GM12878 (cell line): ENCODE data around the gene BNIP2. TPM values are rescaled to one million over a fixed set of nuclear protein-coding genes. Genes with fewer than 3 reads are reported as not detected.

Experiments
- ATAC-seq: fragments of 200-7000 bp; cut with Tn5 transposase; 3 replicates; pipeline ENCODE4 v1.9.1; 2020; ENCODE audit warnings: mild to moderate bottlenecking, moderate library complexity
- BruUV-seq: library from RNA; stranded (reverse); fragments of 400-500 nt; replicated peaks from 2 replicates; lab custom pipeline; 2021; lab: Mats Ljungman, UMichigan
- CTCF ChIA-PET: fragments of 300-600 bp; sonication (Branson Sonifier 250); formaldehyde crosslinking; extraction: SDS; loops from one replicate; lab custom pipeline; 2021; ENCODE audit warnings: inconsistent platforms; lab: Yijun Ruan, JAX
- POLR2A ChIA-PET: fragments of 350-600 bp; formaldehyde crosslinking; extraction: SDS; loops from one replicate; lab custom pipeline; 2021; ENCODE audit warnings: inconsistent platforms; lab: Charles Lee
- RAD21 ChIA-PET: fragments of 300-600 bp; sonication (Branson Sonifier 250); formaldehyde crosslinking; loops from one replicate; lab custom pipeline; 2023; ENCODE audit warnings: antibody characterized with exemption; ENCODE audit not compliant: unreplicated experiment; lab: Charles Lee
- SMC1A ChIA-PET: fragments of 300-600 bp; sonication (Branson Sonifier 250); formaldehyde crosslinking; loops from one replicate; lab custom pipeline; 2023; ENCODE audit not compliant: unreplicated experiment, uncharacterized antibody; lab: Charles Lee
- DNase-seq: peaks from one replicate; pipeline ENCODE4 v3.0.0-alpha.2; 2011; ENCODE audit warnings: low read depth, low spot score
- FAIRE-seq: peaks from 3 replicates; lab custom pipeline; 2011; peaks lifted over from hg19 to GRCh38; lab: Jason Lieb, UNC
- H2AFZ ChIP-seq: 2 replicates; pipeline ENCODE4 v1.6.0; 2011; ENCODE audit warnings: low read depth, low read length, control low read depth; ENCODE audit not compliant: control insufficient read depth
- H3K27ac ChIP-seq: 2 replicates; pipeline ENCODE4 v1.5.1; 2011; ENCODE audit warnings: control low read depth; ENCODE audit not compliant: control insufficient read depth, insufficient read depth
- H3K27me3 ChIP-seq, 2 experiments: replicated peaks in 1 of 2; 2 replicates each; pipeline versions ENCODE4 v1.6.0 to v1.6.1; 2011; ENCODE audit warnings: low read length in 1 of 2; ENCODE audit not compliant: control insufficient read depth in 2 of 2, insufficient read depth in 2 of 2
- H3K36me3 ChIP-seq, 2 experiments: 2 replicates each; pipeline ENCODE4 v1.5.1; 2011; ENCODE audit warnings: low read length in 1 of 2; ENCODE audit not compliant: control insufficient read depth in 2 of 2, insufficient read depth in 2 of 2
- H3K4me1 ChIP-seq: 2 replicates; pipeline ENCODE4 v1.6.1; 2011; ENCODE audit warnings: mild to moderate bottlenecking, low read length, moderate library complexity, mixed read lengths; ENCODE audit not compliant: control insufficient read depth, insufficient read depth
- H3K4me2 ChIP-seq: 2 replicates; pipeline ENCODE4 v1.6.0; 2011; ENCODE audit warnings: control low read depth; ENCODE audit not compliant: control insufficient read depth, insufficient read depth
- H3K4me3 ChIP-seq: fragments of 200-600 bp; sonication (generic); 2 replicates; pipeline ENCODE4 v1.5.1; 2016
- H3K79me2 ChIP-seq: 2 replicates; pipeline ENCODE4 v1.6.0; 2011; ENCODE audit warnings: low read length; ENCODE audit not compliant: control insufficient read depth, insufficient read depth
- H3K9ac ChIP-seq: 2 replicates; pipeline ENCODE4 v1.8.0; 2011; ENCODE audit warnings: low read length, control low read depth, mixed read lengths; ENCODE audit not compliant: control insufficient read depth, insufficient read depth
- H3K9me3 ChIP-seq: replicated peaks from 3 replicates; pipeline ENCODE4 v1.5.1; 2011; ENCODE audit warnings: mild to moderate bottlenecking, low read length; ENCODE audit not compliant: control insufficient read depth, insufficient read depth
- H4K20me1 ChIP-seq: 2 replicates; pipeline ENCODE4 v1.6.0; 2011; ENCODE audit not compliant: control insufficient read depth, insufficient read depth
- ASH2L ChIP-seq: fragments of 300-600, 200-600 bp; sonication (generic); IDR thresholded peaks from 2 replicates; pipeline ENCODE4 v1.6.1; 2017; ENCODE audit warnings: low read depth, mild to moderate bottlenecking, borderline replicate concordance
- ESRRA ChIP-seq: IDR thresholded peaks from 2 replicates; pipeline ENCODE4 v1.6.1; 2012; ENCODE audit warnings: mild to moderate bottlenecking, low read length, improper control_type of control experiment
- MYB ChIP-seq: fragments of 150-350 bp; IDR thresholded peaks from 2 replicates; pipeline ENCODE4 v1.6.1; 2014; ENCODE audit warnings: mild to moderate bottlenecking, low read depth, low read length, borderline replicate concordance
- MYC ChIP-seq: IDR thresholded peaks from 2 replicates; pipeline ENCODE4 v1.6.1; 2011; ENCODE audit warnings: mild to moderate bottlenecking, low read length, moderate library complexity, inconsistent platforms; ENCODE audit not compliant: insufficient read depth, insufficient replicate concordance, insufficient read length, severe bottlenecking
- NR2C1 ChIP-seq: fragments of 450-650 bp; IDR thresholded peaks from 2 replicates; pipeline ENCODE4 v1.6.1; 2017; ENCODE audit warnings: antibody characterized with exemption, mild to moderate bottlenecking, moderate library complexity
- SUZ12 ChIP-seq: fragments of 200-600 bp; sonication (generic); IDR thresholded peaks from one replicate; pipeline ENCODE4 v1.6.1; 2018; ENCODE audit warnings: antibody characterized with exemption, mild to moderate bottlenecking; ENCODE audit not compliant: unreplicated experiment
- WGBS: methylation state at CpG from one replicate; pipeline ENCODE4 v1.1.6; 2016; ENCODE audit warnings: low lambda C conversion rate; ENCODE audit not compliant: insufficient replicate concordance, insufficient coverage; ENCODE audit errors: missing lambda C conversion rate; 5-methylcytosine and 5-hydroxymethylcytosine counted together
- in situ Hi-C: fragments of 300-500 bp; cut with MboI; formaldehyde crosslinking; loops from 9 replicates; pipeline ENCODE4 v1.14.3; 2018; ENCODE audit warnings: mixed read lengths
- intact Hi-C: fragments of 100-400 bp; cut with micrococcal nuclease; formaldehyde crosslinking; loops from one replicate; pipeline ENCODE4 v1.14.2; 2022; ENCODE audit not compliant: unreplicated experiment
- polyA plus RNA-seq, 11 experiments: library from polyadenylated mRNA; depleted of rRNA in 4 of 11; unstranded in 6 of 11; stranded (reverse) in 5 of 11; fragments of >200 nt; fragmentation: Nextera tagmentation in 4 of 11; fragmentation: Illumina TruSeq in 1 of 11; extraction: Ambion mirVana in 4 of 11; extraction: Trizol in 1 of 11; gene quantifications; 1 replicate in 1 of 11; 2 replicates in 10 of 11; pipeline versions ENCODE4 v1.2.1 to v1.2.3, GENCODE V29; 2011 to 2016; ENCODE audit warnings: inconsistent platforms in 2 of 11, missing spikeins in 2 of 11, low read depth in 1 of 11
- total RNA-seq, 4 experiments: library from RNA; depleted of rRNA in 3 of 4; stranded (reverse); fragments of >200 nt in 3 of 4; fragmentation: Illumina TruSeq in 1 of 4; extraction: Trizol in 1 of 4; gene quantifications; 2 replicates each; pipeline versions ENCODE4 v1.2.1 to v1.2.3, GENCODE V29; 2013 to 2021
- TF ChIP-seq, protein P1 (sequence below): IDR thresholded peaks from 2 replicates; pipeline ENCODE4 v1.6.1; 2011; ENCODE audit warnings: borderline replicate concordance, low read depth, mild to moderate bottlenecking, moderate library complexity, low read length; ENCODE audit not compliant: insufficient read depth, poor library complexity, severe bottlenecking
- TF ChIP-seq, protein P2 (sequence below): fragments of 450-650 bp; IDR thresholded peaks from 2 replicates; pipeline ENCODE4 v1.6.1; 2017; ENCODE audit warnings: antibody characterized with exemption, mild to moderate bottlenecking, moderate library complexity
- TF ChIP-seq, protein P3 (sequence below): IDR thresholded peaks from 2 replicates; pipeline ENCODE4 v1.6.1; 2011; ENCODE audit warnings: mild to moderate bottlenecking, low read depth, low read length, moderate library complexity; ENCODE audit not compliant: insufficient replicate concordance

Gene BNIP2
- total and polyA plus RNA-seq, 10 of the 15 experiments (the other 5 are each of a cell fraction or from before 2014, with no cell fraction given), result 29.9 to 122 (median 67.7) TPM

DNA sequence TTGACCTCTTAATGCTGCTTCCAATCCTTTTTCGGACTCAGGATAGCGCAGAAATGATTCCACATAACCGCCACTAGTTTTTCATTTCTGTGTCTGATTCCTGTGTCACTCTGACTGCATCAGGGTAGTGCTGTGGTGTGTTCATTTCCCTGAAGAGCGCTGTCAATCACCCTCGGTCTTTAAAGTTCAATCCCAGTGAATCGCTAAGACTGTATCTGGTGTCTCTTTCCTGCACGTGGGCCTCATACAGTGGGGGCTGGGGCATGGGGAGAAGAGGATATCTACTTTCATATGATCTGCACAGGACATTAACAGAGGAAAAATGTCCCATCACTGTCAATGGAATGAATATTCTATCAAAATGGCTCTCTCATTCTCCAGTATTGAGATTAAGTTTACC, 32.9 kb upstream of the BNIP2 start (continued):
- TF ChIP-seq SUZ12, result no peak

DNA sequence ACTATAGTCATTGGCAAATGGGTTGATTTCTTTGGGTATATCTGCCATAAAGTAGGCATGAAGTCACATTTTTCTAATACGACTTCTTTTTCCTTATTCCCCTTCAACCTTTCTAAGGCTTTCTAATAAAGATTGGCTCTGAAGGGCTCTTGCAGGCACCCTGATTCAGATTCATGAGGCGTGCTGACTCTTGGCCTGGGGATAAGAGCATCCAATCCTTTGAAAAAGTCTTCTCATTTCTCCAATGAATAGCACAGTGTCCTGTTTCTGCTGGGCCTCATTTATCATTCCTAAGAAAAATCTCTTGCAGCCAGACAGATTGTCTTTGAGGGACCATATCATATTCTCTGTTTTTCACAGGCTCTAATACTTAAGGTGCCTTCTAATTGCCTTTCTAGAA, 32.3 kb upstream of the BNIP2 start:
- Histone ChIP-seq H3K9ac (no peak overlapping the region), H3K4me3 (no peak overlapping the region), H4K20me1 (no peaks in the 10 kb centered on the region), H3K4me2 (no peak overlapping the region), H3K9me3 (no peaks in the 10 kb centered on the region), H3K79me2 (no peaks in the 10 kb centered on the region), H2AFZ (no peak overlapping the region), H3K27me3 (peaks cover 2 to 4% of the 10 kb centered on the region in 2 experiments; a peak in 2 of 4 replicates), H3K27ac (no peak overlapping the region), H3K36me3 (no peaks in the 10 kb centered on the region), H3K4me1 (no peaks in the 10 kb centered on the region)
- intact Hi-C loops (no loop called here), in situ Hi-C loops (no loop called here)
- ChIA-PET RAD21 (no interaction called here), POLR2A (no interaction called here), CTCF (interaction anchor here (0.9 kb wide), 1 partner anchor 459 kb away, joined by 3 read pairs; no protein-coding TSS in a partner anchor), SMC1A (interaction anchor here (0.9 kb wide), 1 partner anchor 17 kb away, joined by 3 read pairs; no protein-coding TSS in a partner anchor)
- TF ChIP-seq ASH2L (no peak), ESRRA (no peak), NR2C1 (no peak), MYB (no peak), MYC (no peak)
- TF ChIP-seq, protein P1, sequence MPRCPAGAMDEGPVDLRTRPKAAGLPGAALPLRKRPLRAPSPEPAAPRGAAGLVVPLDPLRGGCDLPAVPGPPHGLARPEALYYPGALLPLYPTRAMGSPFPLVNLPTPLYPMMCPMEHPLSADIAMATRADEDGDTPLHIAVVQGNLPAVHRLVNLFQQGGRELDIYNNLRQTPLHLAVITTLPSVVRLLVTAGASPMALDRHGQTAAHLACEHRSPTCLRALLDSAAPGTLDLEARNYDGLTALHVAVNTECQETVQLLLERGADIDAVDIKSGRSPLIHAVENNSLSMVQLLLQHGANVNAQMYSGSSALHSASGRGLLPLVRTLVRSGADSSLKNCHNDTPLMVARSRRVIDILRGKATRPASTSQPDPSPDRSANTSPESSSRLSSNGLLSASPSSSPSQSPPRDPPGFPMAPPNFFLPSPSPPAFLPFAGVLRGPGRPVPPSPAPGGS, result no peak
- TF ChIP-seq, protein P2, sequence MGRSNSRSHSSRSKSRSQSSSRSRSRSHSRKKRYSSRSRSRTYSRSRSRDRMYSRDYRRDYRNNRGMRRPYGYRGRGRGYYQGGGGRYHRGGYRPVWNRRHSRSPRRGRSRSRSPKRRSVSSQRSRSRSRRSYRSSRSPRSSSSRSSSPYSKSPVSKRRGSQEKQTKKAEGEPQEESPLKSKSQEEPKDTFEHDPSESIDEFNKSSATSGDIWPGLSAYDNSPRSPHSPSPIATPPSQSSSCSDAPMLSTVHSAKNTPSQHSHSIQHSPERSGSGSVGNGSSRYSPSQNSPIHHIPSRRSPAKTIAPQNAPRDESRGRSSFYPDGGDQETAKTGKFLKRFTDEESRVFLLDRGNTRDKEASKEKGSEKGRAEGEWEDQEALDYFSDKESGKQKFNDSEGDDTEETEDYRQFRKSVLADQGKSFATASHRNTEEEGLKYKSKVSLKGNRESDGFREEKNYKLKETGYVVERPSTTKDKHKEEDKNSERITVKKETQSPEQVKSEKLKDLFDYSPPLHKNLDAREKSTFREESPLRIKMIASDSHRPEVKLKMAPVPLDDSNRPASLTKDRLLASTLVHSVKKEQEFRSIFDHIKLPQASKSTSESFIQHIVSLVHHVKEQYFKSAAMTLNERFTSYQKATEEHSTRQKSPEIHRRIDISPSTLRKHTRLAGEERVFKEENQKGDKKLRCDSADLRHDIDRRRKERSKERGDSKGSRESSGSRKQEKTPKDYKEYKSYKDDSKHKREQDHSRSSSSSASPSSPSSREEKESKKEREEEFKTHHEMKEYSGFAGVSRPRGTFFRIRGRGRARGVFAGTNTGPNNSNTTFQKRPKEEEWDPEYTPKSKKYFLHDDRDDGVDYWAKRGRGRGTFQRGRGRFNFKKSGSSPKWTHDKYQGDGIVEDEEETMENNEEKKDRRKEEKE, result no peak
- TF ChIP-seq, protein P3, sequence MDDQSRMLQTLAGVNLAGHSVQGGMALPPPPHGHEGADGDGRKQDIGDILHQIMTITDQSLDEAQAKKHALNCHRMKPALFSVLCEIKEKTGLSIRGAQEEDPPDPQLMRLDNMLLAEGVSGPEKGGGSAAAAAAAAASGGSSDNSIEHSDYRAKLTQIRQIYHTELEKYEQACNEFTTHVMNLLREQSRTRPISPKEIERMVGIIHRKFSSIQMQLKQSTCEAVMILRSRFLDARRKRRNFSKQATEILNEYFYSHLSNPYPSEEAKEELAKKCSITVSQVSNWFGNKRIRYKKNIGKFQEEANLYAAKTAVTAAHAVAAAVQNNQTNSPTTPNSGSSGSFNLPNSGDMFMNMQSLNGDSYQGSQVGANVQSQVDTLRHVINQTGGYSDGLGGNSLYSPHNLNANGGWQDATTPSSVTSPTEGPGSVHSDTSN, result no peak
- FAIRE-seq, result no peak
- DNase-seq, result no peak
- 2% methylated on average over 2 of the region's 2 CpGs for WGBS
- ATAC-seq, result no peak
- no TSS peak for BruUV-seq
